Subcutaneous abdominal adipose tissue (tissue), 5 donors: ENCODE results near the gene AADACL4.
A peak's percentile ranks its signal among the peaks of the same experiment; 100 is the strongest.

ENCODE experiments used
- H3K27ac ChIP-seq: one replicate; pipeline ENCODE4 v1.7.0; 2013; ENCODE audit warnings: low read depth, mild to moderate bottlenecking, inconsistent platforms, low read length, moderate library complexity
- H3K27me3 ChIP-seq, 5 donors: one replicate each; pipeline ENCODE4 v1.7.0; 2013; ENCODE audit warnings: low read length in 5 of 5, inconsistent platforms in 1 of 5; ENCODE audit not compliant: control insufficient read depth in 5 of 5, insufficient read depth in 4 of 5
- H3K36me3 ChIP-seq, 5 donors: one replicate each; pipeline ENCODE4 v1.7.0; 2013; ENCODE audit warnings: low read length in 5 of 5; ENCODE audit not compliant: control insufficient read depth in 5 of 5, insufficient read depth in 5 of 5
- H3K4me1 ChIP-seq, 5 donors: one replicate each; pipeline ENCODE4 v1.7.0; 2013; ENCODE audit warnings: low read length in 5 of 5, mild to moderate bottlenecking in 3 of 5, moderate library complexity in 1 of 5; ENCODE audit not compliant: control insufficient read depth in 5 of 5, insufficient read depth in 5 of 5
- H3K4me3 ChIP-seq, 5 donors: one replicate each; pipeline ENCODE4 v1.7.0; 2013; ENCODE audit warnings: low read length in 5 of 5, low read depth in 1 of 5
- H3K9ac ChIP-seq, 5 donors: one replicate each; pipeline ENCODE4 v1.7.0; 2013; ENCODE audit warnings: low read length in 5 of 5, mild to moderate bottlenecking in 4 of 5, moderate library complexity in 3 of 5
- H3K9me3 ChIP-seq, 5 donors: one replicate each; pipeline ENCODE4 v1.7.0; 2013; ENCODE audit warnings: low read length in 5 of 5; ENCODE audit not compliant: control insufficient read depth in 5 of 5
- donor health status: healthy.
- donor health status: healthy.
- donor health status: healthy.
- donor health status: healthy.
- donor health status: healthy.

AADACL4 gene

GRCh38 chr1:12600880-12601633 lies 42.8 kb upstream of the AADACL4 start:
- H3K9me3 ChIP-seq: no peaks in the 10 kb centered on the region
- H3K36me3 ChIP-seq: peaks cover 0 to 27% (median 15%) of the 10 kb centered on the region in 5 donors
- peaks cover 43 to 93% (median 91%) of the 10 kb centered on the region in 5 donors for H3K4me1 ChIP-seq
- peak overlapping the region in 1 of 5 donors; percentile 25 for H3K9ac ChIP-seq
- no peaks in the 10 kb centered on the region for H3K27me3 ChIP-seq
- peak overlapping the region; percentile 95 for H3K27ac ChIP-seq
- peak overlapping the region in 1 of 5 donors; percentile 9 for H3K4me3 ChIP-seq

GRCh38 chr1:12601700-12602658 lies 41.9 kb upstream of the AADACL4 start:
- H3K4me3 ChIP-seq: peak overlapping the region in 1 of 5 donors; percentile 9
- H3K27me3 ChIP-seq: no peaks in the 10 kb centered on the region
- H3K36me3 ChIP-seq: peaks cover 0 to 31% (median 17%) of the 10 kb centered on the region in 5 donors
- H3K27ac ChIP-seq: peak overlapping the region; percentile 95
- no peaks in the 10 kb centered on the region for H3K9me3 ChIP-seq
- H3K4me1 ChIP-seq: peaks cover 41 to 84% (median 82%) of the 10 kb centered on the region in 5 donors
- peak overlapping the region in 3 of 5 donors; percentile 20 to 25 (median 21) for H3K9ac ChIP-seq

- peak overlapping the region; percentile 95 for H3K27ac ChIP-seq
- peaks cover 37 to 77% (median 75%) of the 10 kb centered on the region in 5 donors for H3K4me1 ChIP-seq
Observed at GRCh38 chr1:12602659-12603024, 41.2 kb upstream of the AADACL4 start.

GRCh38 chr1:12603224-12603623 lies 40.7 kb upstream of the AADACL4 start:
- Histone ChIP-seq H3K4me3 (peak overlapping the region in 1 of 5 donors; percentile 35), H3K4me1 (peaks cover 35 to 73% (median 70%) of the 10 kb centered on the region in 5 donors), H3K36me3 (peaks cover 0 to 36% (median 21%) of the 10 kb centered on the region in 5 donors), H3K27me3 (no peaks in the 10 kb centered on the region), H3K9ac (peak overlapping the region in 2 of 5 donors; percentile 20 to 48), H3K9me3 (no peaks in the 10 kb centered on the region), H3K27ac (peak overlapping the region; percentile 95)

More at GRCh38 chr1:12602659-12603024, 41.2 kb upstream of the AADACL4 start:
- no peaks in the 10 kb centered on the region for H3K27me3 ChIP-seq
- H3K9me3 ChIP-seq: no peaks in the 10 kb centered on the region
- H3K36me3 ChIP-seq: peaks cover 0 to 31% (median 17%) of the 10 kb centered on the region in 5 donors
- peak overlapping the region in 2 of 5 donors; percentile 20 to 48 for H3K9ac ChIP-seq
- H3K4me3 ChIP-seq: peak overlapping the region in 1 of 5 donors; percentile 35

- no peaks in the 10 kb centered on the region for H3K9me3 ChIP-seq
- H3K4me1 ChIP-seq: peaks cover 29 to 70% (median 68%) of the 10 kb centered on the region in 5 donors
- no peaks in the 10 kb centered on the region for H3K27me3 ChIP-seq
- peaks cover 0 to 46% (median 27%) of the 10 kb centered on the region in 5 donors for H3K36me3 ChIP-seq
- H3K4me3 ChIP-seq: peak overlapping the region in 1 of 5 donors; percentile 4
- peak overlapping the region in 1 of 5 donors; percentile 20 for H3K9ac ChIP-seq
- H3K27ac ChIP-seq: peak overlapping the region; percentile 95
Observed at GRCh38 chr1:12604114-12604874, 39.6 kb upstream of the AADACL4 start.

GRCh38 chr1:12604986-12605385 lies 38.9 kb upstream of the AADACL4 start:
- Histone ChIP-seq H3K36me3 (peaks cover 0 to 47% (median 27%) of the 10 kb centered on the region in 5 donors), H3K27ac (peak overlapping the region; percentile 95), H3K4me1 (peaks cover 24 to 70% (median 66%) of the 10 kb centered on the region in 5 donors), H3K4me3 (no peak overlapping the region), H3K9ac (no peak overlapping the region), H3K27me3 (no peaks in the 10 kb centered on the region), H3K9me3 (no peaks in the 10 kb centered on the region)

- H3K4me1 ChIP-seq: peaks cover 15 to 68% (median 57%) of the 10 kb centered on the region in 5 donors
- peak overlapping the region; percentile 28 for H3K27ac ChIP-seq
- H3K27me3 ChIP-seq: no peaks in the 10 kb centered on the region
- no peak overlapping the region for H3K4me3 ChIP-seq
- no peaks in the 10 kb centered on the region for H3K9me3 ChIP-seq
- H3K36me3 ChIP-seq: peaks cover 4 to 63% (median 45%) of the 10 kb centered on the region in 5 donors
- no peak overlapping the region for H3K9ac ChIP-seq
Observed at GRCh38 chr1:12607263-12607662, 36.6 kb upstream of the AADACL4 start.

- Histone ChIP-seq H3K9me3 (no peaks in the 10 kb centered on the region), H3K36me3 (peaks cover 4 to 71% (median 46%) of the 10 kb centered on the region in 5 donors), H3K4me3 (no peak overlapping the region), H3K27me3 (no peaks in the 10 kb centered on the region), H3K4me1 (peaks cover 14 to 66% (median 56%) of the 10 kb centered on the region in 5 donors), H3K27ac (peak overlapping the region; percentile 71), H3K9ac (no peak overlapping the region)
Observed at GRCh38 chr1:12608311-12608957, 35.5 kb upstream of the AADACL4 start.

- H3K36me3 ChIP-seq: peaks cover 4 to 63% (median 44%) of the 10 kb centered on the region in 5 donors
- no peak overlapping the region for H3K9ac ChIP-seq
- H3K9me3 ChIP-seq: no peaks in the 10 kb centered on the region
- peak overlapping the region; percentile 71 for H3K27ac ChIP-seq
- H3K27me3 ChIP-seq: no peaks in the 10 kb centered on the region
- H3K4me1 ChIP-seq: peaks cover 10 to 66% (median 56%) of the 10 kb centered on the region in 5 donors
- no peak overlapping the region for H3K4me3 ChIP-seq
Observed at GRCh38 chr1:12609469-12610003, 34.3 kb upstream of the AADACL4 start.
